NCI-H748 treated with DMSO at 0.1 percent for 48 hours (cell line): Measurements from ENCODE around the gene TMEM107.
"Not testable (repeated sequence)": the region's sequence is repeated elsewhere in the genome, so short reads cannot be mapped to it uniquely, and the experiment has no call there.

Experiments
- DNase-seq: peaks from one replicate; lab custom pipeline; 2025; lab: John Stamatoyannopoulos, UW

TMEM107 gene

GRCh38 chr17:8176197-8176940 lies at the start of gene TMEM107:
TSS of gene TMEM107 (minus strand) at chr17:8176380. CDS start at chr17:8176286, 94 bp downstream.
- peak; percentile 93 for DNase-seq

GRCh38 chr17:8224891-8225812 lies 49.0 kb upstream of the TMEM107 start:
- DNase-seq = no peak

- DNase-seq = peak; percentile 74
Observed at GRCh38 chr17:8223356-8224126, 47.4 kb upstream of the TMEM107 start.

GRCh38 chr17:8222630-8223355 lies 46.6 kb upstream of the TMEM107 start:
- peak; percentile 84 for DNase-seq

DNA sequence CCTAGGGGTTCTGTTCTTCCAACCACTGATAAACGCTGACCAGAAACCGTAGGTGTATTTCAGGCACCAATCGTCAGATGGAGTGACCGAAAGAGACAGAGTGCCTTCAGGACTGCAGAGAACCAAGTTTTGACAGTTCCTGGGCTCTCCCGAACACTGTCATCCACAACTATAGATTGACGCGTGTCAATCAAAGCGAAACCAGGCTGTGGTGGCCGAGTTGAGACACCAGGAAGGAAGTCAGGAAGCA lies 46.1 kb upstream of the TMEM107 start:
- DNase-seq = peak; percentile 88

DNA sequence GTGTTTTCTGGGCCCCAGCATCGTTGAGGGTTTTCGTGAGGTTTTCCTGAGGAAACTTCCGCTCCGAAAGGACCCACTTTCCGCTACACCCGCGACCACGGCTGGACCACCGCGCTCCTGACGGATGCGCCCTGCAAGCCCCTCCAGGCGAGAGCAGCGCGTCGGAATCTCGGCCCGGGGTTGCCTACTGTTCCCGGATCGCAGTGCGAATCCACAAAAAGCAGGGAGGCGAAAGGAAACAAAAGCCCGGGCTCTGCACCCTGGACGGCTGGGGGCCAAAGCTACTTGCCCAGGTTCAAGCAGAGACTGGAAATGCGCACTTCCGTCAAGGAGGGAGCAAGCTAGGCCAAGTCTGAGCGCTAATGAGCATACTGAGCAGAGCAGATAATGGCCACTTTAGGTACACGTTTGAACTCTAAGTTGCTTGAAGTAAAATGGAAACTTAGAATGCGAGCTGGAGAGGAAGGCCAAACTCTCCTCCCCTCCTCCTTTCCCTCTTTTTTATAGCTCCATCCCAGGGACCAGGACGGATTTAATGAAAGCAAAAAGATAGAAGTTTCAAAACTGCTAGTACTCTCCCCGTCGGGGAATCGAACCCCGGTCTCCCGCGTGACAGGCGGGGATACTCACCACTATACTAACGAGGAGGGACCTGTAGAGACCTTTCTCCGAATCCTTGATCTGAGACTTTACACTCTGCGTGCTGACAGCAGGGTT lies 45.6 kb upstream of the TMEM107 start:
- peak; percentile 95 for DNase-seq

DNA sequence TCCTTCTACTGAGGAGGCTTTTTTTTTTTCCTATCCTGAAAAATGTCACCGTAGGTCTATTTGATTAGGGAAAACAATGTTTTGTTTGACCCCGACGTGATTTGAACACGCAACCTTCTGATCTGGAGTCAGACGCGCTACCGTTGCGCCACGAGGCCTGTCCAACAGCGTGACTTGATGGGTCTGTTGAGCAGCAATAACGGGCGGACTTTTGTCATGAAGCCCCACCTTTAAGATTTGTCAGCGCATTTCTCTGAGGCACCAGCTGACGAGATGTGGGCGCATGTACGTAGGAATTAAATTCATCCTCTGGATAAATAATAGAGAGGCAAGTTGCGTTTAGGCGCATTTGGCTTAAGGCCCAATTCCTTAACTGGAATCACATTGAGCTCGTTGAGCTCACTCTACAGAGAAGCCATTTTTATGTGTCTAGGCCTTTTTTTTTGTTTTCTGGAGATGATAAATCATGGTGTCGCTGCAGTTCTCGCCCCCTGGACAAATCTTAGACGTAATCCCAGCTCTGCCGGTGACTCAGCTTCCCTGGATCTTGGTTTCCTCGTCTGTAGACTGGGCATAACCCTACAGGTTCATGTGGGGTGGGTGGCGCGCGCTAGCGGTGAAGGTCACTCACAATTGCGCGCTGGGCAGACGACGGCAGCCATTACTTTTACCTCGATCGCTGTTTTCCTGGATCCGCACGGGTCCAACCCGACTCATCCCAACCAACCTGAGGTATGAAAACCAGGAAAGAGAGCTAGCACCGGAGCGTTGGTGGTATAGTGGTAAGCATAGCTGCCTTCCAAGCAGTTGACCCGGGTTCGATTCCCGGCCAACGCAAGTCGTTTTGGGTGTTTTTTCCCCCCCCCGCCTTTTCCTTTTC lies 44.8 kb upstream of the TMEM107 start:
- peak; percentile 97 for DNase-seq

DNA sequence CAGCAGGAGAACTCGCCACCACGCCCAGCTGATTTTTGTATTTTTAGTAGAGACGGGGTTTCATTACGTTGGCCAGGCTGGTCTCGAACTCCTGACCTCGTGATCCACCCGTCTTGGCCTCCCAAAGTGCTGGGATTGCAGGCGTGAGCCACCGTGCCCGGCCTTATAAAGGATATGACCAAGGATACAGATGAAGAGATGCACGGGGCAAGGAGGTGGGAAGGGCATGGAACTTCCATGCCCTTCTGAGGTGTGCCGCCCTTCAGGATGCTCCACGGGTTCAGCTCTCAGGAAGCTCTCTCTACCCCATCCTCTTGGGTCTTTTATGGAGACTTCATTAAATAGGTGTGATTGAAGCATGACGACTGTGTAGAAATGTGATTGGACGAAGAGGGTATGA lies 37.8 kb upstream of the TMEM107 start:
- not testable (repeated sequence) for DNase-seq

GRCh38 chr17:8212312-8213180 lies 36.4 kb upstream of the TMEM107 start:
- DNase-seq = no peak

- no peak for DNase-seq
Observed at GRCh38 chr17:8210761-8211458, 34.7 kb upstream of the TMEM107 start.

GRCh38 chr17:8209907-8210760 lies 34.0 kb upstream of the TMEM107 start, which contains the start of gene AURKB:
TSS of gene AURKB (minus strand) at chr17:8210575. CDS start at chr17:8210224, 351 bp downstream.
- DNase-seq = peak; percentile 92

- no peak for DNase-seq
Observed at GRCh38 chr17:8206536-8206935, 30.4 kb upstream of the TMEM107 start.

DNA sequence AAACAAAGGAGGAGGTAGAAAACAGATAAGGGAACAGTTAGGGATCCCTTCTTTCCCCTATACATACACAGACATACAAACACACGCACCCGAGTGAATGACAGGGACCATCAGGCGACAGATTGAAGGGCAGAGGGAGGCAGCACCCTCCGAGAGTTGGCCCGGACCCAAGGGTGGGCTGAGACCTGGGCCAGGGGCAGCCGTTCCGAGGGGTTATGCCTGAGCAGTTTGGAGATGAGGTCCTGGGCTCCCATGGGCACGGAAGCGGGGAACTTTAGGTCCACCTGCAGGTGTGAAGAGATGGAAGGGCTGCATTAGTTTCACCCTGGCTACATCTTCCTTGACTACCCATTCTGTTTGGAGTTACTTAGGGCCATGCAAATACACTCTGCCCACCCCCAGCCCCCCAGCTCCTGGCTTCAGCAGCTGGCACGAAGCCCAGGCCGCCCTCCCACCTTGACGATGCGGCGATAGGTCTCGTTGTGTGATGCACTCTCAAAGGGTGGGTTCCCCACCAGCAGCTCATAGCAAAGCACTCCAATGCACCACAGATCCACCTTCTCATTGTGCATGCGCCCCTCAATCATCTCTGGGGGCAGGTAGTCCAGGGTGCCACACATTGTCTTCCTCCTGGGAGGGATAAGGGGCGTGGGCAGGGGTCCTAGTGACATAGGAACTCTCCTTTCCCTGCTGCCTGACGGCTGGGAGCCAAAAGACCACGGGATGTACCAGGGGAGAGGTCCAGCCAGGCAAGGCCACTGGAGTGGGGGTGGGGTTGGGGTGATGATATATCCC lies 28.8 kb upstream of the TMEM107 start:
- no peak for DNase-seq

DNA sequence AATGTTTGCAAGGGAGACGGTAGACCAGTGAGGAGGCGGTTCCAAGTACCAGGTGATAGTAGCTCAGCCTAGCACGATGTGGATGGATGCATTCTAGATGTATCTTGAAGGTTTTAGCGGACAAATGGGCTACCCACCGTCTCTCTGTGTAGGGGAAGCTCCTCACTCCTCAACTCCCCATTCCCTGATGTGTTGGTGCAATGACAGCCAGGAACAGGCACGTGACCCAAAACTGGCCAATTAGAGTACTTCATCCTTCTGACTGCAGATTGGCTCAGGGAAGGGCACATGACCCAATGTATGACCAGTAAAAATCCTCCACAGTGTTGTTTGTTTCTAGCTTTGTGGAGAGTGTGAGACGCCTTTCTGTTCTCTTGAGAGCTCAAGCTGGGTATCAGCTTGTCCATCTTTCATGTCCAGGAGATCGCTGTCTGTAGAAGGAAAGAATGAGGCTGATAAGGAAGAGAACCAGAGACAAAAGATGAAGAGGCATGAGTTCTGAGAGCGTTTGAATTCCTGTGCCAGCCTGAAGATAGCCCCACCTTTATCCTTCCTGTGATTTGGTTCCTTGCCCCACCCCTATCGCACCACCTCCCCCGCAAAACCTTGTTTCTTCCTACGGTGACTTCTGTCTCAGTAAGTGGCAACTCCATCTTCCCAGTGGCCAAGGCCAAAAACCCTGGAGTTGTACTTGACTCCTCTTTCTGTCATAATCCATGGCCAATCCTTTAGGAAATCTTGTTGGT lies 16.1 kb upstream of the TMEM107 start:
- DNase-seq = peak; percentile 99

- no peak for DNase-seq
Observed at GRCh38 chr17:8190506-8190905, 14.3 kb upstream of the TMEM107 start.
